ENCODE results near the gene FYTTD1.
"Not testable (repeated sequence)": the region's sequence is repeated elsewhere in the genome, so short reads cannot be mapped to it uniquely, and the experiment has no call there.

Gene FYTTD1

DNA sequence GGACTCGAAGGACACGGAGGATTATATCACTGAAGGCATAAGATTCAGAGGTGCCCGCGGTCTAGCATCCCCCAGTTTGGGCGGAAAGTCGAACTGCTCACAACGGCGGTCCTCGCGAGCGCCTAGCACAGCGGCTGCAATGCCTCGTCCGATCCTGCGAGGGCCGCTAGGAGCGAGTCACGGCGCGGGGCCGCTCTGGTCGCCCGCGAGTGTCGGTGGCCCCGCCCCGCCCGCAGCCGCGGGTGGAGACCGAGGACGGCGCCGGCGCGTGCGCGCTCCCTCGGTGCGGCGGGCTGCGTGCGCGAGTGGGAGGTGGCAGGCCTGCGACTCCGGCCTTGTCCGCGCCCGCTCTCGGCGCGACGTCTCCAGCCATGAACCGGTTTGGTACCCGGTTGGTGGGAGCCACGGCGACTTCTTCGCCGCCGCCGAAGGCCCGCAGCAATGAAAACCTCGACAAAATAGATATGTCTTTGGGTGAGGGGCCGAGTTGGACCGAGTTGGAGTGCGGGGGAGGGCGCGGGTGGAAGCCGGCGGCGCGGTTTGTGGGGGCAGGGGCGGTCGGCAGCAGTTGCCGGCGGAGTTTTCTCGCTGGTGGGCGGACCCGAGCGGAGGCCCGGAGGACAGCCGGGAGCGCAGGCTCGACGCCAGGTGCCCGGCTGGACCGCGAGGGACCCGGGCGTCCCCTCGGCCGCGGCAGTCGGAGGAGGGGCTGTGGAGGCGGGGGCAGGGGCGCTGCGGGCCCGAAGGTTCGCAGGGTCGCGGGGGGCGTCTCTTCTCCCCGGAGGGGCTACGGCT lies at the start of gene FYTTD1:
Gene FYTTD1 (plus strand): TSS at position 283 of the 795 bp plus-strand sequence. CDS start 89 bp downstream, at position 372.
- DNase-seq (ENCODE audit: low spot score), result peak; percentile 83

DNA sequence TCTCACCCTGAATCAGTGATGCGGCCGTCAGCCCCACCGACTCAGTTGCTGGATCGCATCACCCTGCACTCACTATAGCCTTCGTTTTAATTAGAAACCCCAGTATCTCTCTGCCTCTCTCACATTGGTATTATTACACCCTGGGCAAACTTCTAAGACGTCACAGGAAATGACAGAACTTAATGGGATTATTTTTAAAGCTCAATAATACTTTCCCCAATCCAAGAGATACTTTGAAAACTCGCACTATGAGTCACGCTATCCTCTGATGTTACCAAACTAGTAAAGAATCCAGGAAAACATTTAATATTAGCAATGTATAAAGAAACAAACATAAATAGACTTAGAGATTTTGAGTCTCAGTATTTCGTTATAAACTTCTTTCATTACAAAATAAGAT lies 49.6 kb upstream of the FYTTD1 start:
- no peak for DNase-seq (ENCODE audit: low spot score)

DNA sequence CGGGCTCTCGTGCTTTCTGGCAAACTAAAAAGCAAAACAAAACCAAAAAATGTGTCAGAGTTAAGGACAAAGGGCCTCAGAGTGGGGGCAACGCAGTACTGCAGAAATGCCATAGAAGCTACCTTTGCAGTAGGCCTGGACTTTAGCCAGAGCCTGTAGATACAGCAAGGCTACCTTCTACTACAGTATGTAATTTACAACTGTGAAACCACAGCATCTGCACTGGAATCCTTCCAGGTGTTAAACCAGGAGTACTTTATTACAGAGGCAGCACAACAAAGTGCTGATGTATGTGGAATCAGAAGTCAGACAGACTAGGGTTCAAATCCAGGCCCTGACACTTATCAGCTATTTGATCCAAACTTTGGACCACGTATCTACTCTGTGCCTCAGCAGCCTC lies 47.8 kb upstream of the FYTTD1 start:
- no peak for DNase-seq (ENCODE audit: low spot score)

- no peak for DNase-seq (ENCODE audit: low spot score)
Measured at GRCh38 chr3:197706658-197707057, 43.0 kb upstream of the FYTTD1 start.

DNA sequence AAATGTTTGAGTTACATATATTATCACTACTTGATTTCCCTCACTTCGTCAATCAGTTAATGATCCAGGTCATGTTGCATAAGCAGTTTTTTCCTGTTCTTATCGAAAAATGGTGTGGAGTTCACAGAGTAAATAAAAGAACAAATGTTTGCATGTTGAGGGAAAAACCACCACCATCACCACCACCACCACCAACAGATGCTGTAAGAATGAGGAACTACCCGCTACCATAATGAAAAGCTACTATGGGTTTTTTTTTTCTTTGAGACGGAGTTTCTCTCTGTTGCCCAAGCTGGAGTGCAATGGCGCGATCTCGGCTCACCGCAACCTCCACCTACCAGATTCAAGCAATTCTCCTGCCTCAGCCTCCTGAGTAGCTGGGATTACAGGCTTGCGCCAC lies 40.5 kb upstream of the FYTTD1 start:
- no peak for DNase-seq (ENCODE audit: low spot score)

DNA sequence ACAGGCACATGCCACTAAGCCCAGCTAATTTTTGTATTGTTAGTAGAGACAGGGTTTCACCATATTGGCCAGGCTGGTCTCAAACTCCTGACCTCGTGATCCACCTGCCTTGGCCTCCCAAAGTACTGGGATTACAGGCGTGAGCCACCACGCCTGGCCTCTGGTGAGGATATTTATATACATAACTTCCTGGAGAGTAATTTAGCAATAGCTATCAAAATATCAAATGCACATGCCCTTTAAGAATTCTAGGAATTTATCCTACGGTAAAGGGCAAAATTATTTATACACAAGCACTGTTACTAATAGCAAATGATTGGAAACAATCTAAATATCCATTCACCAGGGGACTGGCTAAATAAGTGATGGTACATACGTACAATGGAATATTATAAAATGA lies 38.7 kb upstream of the FYTTD1 start:
- not testable (repeated sequence) for DNase-seq (ENCODE audit: low spot score)

DNA sequence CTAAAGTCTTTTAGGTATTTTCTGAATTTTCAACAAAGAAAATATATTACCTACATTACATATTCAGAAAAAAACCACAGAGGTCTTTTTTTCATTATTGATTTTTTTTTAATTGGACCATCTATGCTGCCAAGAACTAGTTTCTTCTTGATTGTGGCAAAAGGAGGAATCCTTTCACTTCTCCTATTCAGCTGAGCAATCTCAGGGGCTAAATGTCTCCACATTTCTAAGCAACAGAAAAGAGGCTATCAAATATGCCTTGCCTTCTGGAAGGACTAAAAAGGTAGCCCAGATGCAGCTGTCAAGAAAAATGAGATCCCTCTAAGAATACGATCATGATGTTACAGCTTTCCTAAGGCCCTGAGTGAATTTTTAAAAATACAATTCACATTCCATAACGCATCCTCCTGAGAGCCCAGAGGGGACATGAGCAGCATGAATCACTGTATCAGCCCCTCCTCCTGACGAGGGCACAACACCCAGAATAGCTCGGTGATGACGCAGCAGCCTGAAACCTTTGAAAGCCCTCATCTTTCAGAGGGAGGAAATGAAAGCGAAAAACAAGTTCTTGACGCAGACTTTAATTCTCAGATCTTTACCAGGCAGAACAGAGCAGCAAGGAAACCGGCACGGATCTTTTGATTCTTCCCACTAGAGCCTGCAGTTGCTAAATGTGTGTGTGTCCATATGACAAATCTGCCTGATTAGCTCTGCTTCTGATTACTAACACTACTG lies 37.5 kb upstream of the FYTTD1 start:
- DNase-seq (ENCODE audit: low spot score), result peak; percentile 91

GRCh38 chr3:197713477-197713822 lies 36.2 kb upstream of the FYTTD1 start:
- no peak for DNase-seq (ENCODE audit: low spot score)

DNA sequence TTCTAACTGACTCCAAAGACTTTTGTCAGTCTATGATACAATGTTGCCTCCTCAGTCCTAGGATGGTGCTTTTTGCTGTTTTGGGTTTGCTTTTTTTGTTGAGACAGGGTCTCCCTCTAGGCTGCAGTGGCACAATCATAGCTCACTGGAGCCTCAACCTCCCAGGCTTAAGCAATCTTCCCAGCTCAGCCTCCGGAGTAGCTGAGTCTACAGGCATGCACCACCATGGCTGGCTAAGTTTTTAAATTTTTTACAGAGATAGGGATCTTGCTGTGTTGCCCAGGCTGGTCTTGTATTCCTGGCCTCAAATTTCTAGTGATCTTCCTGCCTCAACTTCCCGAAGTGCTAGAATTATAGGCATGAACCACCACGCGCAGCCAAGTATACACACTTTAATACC lies 35.4 kb upstream of the FYTTD1 start:
- DNase-seq (ENCODE audit: low spot score), result no peak

- no peak for DNase-seq (ENCODE audit: low spot score)
Measured at GRCh38 chr3:197718891-197719290, 30.8 kb upstream of the FYTTD1 start.

DNA sequence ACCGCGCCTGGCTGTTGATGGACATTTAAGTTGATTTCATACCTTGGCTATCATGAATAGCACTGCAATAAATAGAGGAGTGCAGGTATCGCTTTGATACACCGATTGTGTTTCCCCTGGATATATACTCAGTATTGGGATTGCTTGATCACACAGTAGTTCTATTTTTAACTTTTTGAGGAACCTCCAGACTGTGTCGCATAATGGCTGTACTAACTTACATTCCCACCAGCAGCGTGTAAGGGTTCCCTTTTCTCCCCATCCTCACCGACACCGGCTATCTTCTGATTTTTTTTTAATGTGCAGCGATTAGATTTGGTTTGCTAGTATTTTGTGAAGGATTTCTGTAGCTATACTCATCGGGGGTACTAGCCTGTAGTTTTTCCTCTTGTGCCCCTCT lies 29.0 kb upstream of the FYTTD1 start:
- no peak for DNase-seq (ENCODE audit: low spot score)

DNA sequence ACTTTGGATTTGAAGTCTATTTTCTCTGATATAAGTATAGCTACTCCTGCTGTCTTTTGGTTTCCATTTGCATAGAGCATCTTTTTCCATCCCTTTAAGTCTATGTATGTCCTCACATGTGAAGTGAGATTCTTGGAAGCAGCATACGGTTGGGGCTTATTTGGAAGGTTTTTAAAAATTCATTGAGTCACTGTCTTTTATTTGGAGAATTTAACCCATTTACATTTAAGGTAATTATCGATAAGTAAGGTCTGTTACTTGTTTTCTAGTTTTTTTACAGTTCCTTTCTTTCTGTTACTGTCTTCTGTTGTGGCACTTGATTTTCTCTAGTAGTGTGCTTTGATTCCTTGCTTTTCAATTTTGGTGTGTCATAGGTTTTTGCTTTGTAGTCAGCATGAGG lies 26.9 kb upstream of the FYTTD1 start:
- DNase-seq (ENCODE audit: low spot score), result no peak

DNA sequence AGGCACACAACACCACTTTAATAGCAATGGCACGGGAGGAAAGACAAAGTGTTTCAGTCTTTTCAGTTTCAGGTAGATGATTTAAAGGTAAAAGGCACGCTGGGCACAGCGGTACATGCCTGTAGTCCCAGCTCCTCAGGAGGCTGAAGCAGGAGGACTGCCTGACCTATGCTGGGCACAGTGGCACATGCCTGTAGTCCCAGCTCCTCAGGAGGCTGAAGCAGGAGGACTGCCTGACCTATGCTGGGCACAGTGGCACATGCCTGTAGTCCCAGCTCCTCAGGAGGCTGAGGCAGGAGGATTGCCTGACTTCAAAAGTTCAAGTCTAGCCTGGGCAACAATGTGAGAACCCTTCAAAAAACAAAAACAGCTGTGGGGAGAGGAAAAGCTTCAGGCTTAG lies 21.8 kb upstream of the FYTTD1 start:
- not testable (repeated sequence) for DNase-seq (ENCODE audit: low spot score)

GRCh38 chr3:197728487-197728886 lies 21.2 kb upstream of the FYTTD1 start:
- DNase-seq (ENCODE audit: low spot score), result no peak

GRCh38 chr3:197730200-197730599 lies 19.5 kb upstream of the FYTTD1 start:
- DNase-seq (ENCODE audit: low spot score), result no peak

- not testable (repeated sequence) for DNase-seq (ENCODE audit: low spot score)
Measured at GRCh38 chr3:197730770-197731169, 18.9 kb upstream of the FYTTD1 start.

- DNase-seq (ENCODE audit: low spot score), result not testable (repeated sequence)
Measured at GRCh38 chr3:197731483-197731882, 18.2 kb upstream of the FYTTD1 start.

DNA sequence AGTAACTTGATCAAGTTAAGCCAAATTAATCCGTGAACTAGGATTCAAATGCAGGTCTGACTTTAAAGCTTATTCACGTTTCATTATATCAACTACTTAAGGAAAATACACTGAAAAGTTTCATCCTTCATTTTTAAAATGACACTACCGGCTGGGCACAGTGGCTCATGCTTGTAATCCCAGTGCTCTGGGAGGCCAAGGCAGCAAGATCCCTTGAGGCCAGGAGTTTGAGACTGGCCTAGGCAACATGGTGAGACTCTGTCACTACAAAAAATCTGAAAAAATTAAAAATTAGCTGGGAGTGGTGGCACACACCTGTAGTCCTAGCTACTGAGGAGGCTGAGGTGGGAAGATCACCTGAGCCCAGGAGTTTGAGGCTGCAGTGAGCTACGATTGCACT lies 16.6 kb upstream of the FYTTD1 start:
- no peak for DNase-seq (ENCODE audit: low spot score)

DNA sequence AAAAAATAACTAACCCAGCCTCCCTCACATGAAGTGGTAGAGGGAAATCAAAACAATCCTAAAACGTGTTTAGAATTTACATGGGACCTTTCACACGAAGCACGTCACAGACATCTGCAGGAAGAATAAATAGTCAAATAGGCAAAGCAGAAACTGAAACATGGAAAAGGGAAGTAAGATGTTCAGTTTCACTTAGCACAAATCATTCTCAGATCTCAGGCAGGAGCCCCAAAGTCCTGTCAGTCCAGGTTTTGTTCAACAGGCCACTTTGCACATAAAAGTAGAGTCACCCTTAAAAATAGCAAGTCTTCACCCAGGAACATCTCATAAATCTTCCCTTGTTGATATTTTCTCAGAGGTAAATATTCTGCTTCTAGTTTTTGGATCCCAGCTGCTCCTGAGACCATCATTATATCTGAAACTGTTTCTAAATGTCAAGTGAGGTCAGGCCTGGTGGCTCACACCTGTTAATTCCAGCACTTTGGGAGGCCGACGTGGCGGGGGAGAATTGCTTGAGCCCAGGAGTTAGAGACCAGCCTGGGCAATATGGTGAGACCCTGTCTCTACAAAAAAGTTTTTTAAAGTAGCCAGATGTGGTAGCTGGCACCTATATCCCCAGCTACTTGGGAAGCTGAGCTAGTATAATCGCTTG lies 14.9 kb upstream of the FYTTD1 start:
- DNase-seq (ENCODE audit: low spot score), result peak; percentile 20

GRCh38 chr3:197736010-197736490 lies 13.6 kb upstream of the FYTTD1 start:
- peak; percentile 48 for DNase-seq (ENCODE audit: low spot score)

- peak; percentile 96 for DNase-seq (ENCODE audit: low spot score)
Measured at GRCh38 chr3:197736491-197737318, 13.0 kb upstream of the FYTTD1 start, which contains the start of gene RUBCN. Gene RUBCN (minus strand): TSS chr3:197736904. CDS start chr3:197736719, 185 bp downstream.

- DNase-seq (ENCODE audit: low spot score), result no peak
Measured at GRCh38 chr3:197737319-197737649, 12.4 kb upstream of the FYTTD1 start.

All from activated CD4-positive, alpha-beta T cell treated with anti-CD3 and anti-CD28 coated beads, Interleukin-2, Interleukin-4, amounts not matched to agents 100 ng/mL and 50 ng/mL, durations not matched to agents 16 hours and 8 hours (primary cell).